GM13977 (cell line): ENCODE results near the gene RPGRIP1L.
"Not testable (repeated sequence)": the region's sequence is repeated elsewhere in the genome, so short reads cannot be mapped to it uniquely, and the experiment has no call there.

Experiments
- DNase-seq: peaks from one replicate; pipeline ENCODE4 v3.0.0; 2012; ENCODE audit warnings: low spot score
- CTCF ChIP-seq: IDR thresholded peaks from 2 replicates; pipeline ENCODE4 v1.5.1; 2012; ENCODE audit warnings: mild to moderate bottlenecking, control low read depth; ENCODE audit not compliant: insufficient read depth; ENCODE audit errors: extremely low read depth, missing control alignments
- in situ Hi-C: fragments of 300-500 bp; cut with MboI; formaldehyde crosslinking; loops from one replicate; pipeline ENCODE4 v1.12.0; 2022; ENCODE audit warnings: low sequenced_read_pairs, low pct_unique_long_range_greater_than_20kb, mixed read lengths, inconsistent platforms; ENCODE audit not compliant: unreplicated experiment

RPGRIP1L gene

GRCh38 chr16:53707671-53708070 lies 4.0 kb upstream of the RPGRIP1L start:
- in situ Hi-C loops, result no loop called here
- DNase-seq, result no peak
- TF ChIP-seq CTCF, result no peak

- in situ Hi-C loops, result no loop called here
- TF ChIP-seq CTCF, result no peak
- no peak for DNase-seq
Observed at GRCh38 chr16:53704445-53704813, 770 bp upstream of the RPGRIP1L start.

- in situ Hi-C loops, DNase-seq: not testable (repeated sequence)
Observed at GRCh38 chr16:53698271-53698670, 5.4 kb downstream of the RPGRIP1L start.

- DNase-seq, result no peak
- no peak for TF ChIP-seq CTCF
- in situ Hi-C loops, result no loop called here
Observed at GRCh38 chr16:53695070-53695469, 8.6 kb downstream of the RPGRIP1L start.

GRCh38 chr16:53693320-53693719 lies 10.3 kb downstream of the RPGRIP1L start:
- no peak for DNase-seq
- in situ Hi-C loops, result no loop called here
- TF ChIP-seq CTCF, result no peak

- no peak for DNase-seq
- in situ Hi-C loops, result no loop called here
- no peak for TF ChIP-seq CTCF
Observed at GRCh38 chr16:53692146-53692545, 11.5 kb downstream of the RPGRIP1L start.

GRCh38 chr16:53690771-53691170 lies 12.9 kb downstream of the RPGRIP1L start:
- in situ Hi-C loops, result no loop called here
- TF ChIP-seq CTCF, result no peak
- DNase-seq, result no peak
